ENCODE results near the gene CCIN. TPM values are rescaled to one million over a fixed set of nuclear protein-coding genes. Genes with fewer than 3 reads are reported as not detected.

CCIN gene
- total RNA-seq, 1 donor from 2014 or later: 0.06 TPM

DNA sequence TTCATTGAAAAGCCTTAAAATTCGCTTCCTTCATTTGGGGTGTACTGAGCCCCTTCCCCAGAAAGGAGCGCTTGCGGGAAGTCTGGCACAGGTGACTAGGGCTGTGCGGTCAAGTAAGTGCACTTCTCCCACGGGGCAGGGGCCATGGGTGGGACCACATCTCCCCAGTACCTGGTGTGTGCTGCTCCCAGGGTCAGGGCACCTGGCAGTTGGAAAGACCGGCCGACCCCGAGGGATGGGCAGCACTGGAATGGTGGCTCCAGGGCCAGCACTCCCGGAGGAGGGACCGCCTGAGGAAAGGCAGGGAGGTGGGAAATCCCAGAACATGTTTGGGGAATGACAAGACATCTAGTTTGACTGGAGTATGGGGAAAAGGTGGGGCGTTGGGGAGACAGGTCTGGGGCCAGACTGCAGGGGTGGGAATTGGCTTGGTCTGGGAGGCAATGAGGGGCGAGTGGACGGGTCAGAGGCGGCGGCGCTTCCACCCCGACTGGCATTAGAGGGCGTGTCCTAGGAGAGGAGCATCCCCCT is 33.4 kb upstream of the CCIN start:
- peak overlapping the region; percentile 64 for H3K4me3 ChIP-seq (ENCODE audit: low read depth, low read length)
- DNase-seq (ENCODE audit: low read depth): no peak
- TF ChIP-seq, protein P1, sequence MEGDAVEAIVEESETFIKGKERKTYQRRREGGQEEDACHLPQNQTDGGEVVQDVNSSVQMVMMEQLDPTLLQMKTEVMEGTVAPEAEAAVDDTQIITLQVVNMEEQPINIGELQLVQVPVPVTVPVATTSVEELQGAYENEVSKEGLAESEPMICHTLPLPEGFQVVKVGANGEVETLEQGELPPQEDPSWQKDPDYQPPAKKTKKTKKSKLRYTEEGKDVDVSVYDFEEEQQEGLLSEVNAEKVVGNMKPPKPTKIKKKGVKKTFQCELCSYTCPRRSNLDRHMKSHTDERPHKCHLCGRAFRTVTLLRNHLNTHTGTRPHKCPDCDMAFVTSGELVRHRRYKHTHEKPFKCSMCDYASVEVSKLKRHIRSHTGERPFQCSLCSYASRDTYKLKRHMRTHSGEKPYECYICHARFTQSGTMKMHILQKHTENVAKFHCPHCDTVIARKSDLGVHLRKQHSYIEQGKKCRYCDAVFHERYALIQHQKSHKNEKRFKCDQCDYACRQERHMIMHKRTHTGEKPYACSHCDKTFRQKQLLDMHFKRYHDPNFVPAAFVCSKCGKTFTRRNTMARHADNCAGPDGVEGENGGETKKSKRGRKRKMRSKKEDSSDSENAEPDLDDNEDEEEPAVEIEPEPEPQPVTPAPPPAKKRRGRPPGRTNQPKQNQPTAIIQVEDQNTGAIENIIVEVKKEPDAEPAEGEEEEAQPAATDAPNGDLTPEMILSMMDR (conservative IDR thresholded peaks at IDR 0.05; ENCODE audit: low read depth, low read length): no peak

DNA sequence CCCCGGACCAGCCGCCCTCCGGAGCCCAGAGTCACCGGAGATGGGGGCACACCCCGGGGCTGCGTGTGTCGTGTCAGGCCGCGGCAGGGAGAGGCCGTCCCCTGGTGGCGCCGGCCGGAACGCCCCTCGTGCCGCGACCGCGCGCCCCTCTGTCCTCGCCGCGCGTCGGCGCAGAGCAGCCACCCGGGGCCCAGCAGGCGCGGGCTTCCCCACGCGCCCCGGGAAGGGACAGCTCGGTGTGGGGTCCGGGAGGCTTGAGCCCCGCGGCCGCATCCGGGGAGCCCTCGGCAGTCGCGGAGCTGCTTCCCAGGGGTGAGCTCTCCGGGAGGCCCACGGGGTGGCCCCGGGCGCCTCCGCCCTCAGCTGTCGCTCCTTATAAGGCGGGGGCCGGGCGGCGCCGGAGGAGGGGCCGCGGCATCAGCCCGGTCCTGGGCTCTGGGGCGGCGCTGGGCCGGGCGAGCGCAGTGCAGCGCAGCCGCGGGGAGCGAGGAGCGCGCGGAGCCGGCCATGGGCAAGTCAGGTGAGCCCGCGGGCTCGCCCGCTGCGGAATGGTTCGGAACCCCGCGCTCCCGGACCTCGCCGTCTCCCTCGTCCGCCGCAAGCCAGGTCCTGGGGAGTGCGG is 32.8 kb upstream of the CCIN start, which contains the start of gene GLIPR2:
GLIPR2 (plus strand) TSS at position 462 of the 622 bp plus-strand sequence; CDS start at position 508, 46 bp downstream.
- TF ChIP-seq, protein P1 (conservative IDR thresholded peaks at IDR 0.05; ENCODE audit: low read depth, low read length): no peak
- peak within 1 kb of the TSS; percentile 64 for H3K4me3 ChIP-seq (ENCODE audit: low read depth, low read length)
- no peak for DNase-seq (ENCODE audit: low read depth)

DNA sequence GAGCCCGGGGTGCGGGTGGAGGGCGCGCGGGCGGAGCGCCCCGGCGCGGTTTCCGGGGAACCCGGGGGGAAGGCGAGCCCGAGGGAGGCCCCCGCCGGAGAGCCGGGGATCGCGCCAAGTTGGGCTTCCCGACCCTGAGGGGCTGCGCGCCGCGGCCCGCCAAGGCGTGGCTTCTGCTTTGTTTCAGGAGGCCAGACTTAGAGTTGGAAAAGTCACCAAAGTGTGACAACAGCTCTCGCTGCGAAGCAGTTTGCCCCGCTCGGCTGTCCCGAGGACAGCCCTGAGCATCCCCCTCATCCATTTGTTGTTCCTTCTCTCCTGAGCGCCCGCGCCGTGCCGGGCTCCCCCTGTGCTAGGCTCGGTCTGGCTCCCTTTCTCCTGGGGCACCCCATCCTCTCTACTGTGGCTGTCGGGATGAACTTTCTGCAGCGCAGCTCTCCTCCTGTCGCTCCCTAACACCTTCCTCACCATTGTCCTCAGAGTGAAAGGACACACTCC is 32.2 kb upstream of the CCIN start:
- TF ChIP-seq, protein P1 (conservative IDR thresholded peaks at IDR 0.05; ENCODE audit: low read depth, low read length): no peak
- H3K4me3 ChIP-seq (ENCODE audit: low read depth, low read length): peak overlapping the region; percentile 64
- DNase-seq (ENCODE audit: low read depth): no peak

DNA sequence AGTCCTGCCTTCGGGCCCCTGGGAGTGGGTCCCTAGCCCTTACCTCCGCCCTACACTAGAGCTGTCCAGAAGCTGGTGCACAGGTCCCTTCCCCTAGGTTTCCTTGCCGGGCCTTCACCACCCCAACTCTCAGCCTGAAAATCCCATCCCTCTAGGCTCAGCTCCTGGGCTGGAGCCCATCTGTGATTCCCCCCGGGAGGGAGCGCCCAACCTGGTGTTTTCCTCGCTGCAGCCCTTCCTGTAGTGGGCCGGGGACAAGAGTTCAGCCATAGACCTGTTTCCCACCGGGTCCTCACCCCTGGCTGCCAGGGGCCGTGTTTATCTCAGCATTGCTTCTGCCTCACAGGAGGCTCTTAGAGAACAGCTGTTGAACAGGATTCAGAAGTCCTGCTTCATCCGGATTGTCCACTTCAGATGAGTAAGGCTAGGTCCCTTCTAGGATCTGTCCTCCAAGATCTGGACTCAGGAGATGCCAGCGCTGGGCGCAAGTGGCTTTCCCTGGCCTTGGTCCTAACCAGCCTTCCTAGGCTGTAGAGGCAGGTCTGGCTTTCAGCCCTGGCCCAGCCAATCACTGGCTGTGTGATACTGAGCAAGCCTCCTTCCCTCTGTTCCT is 31.7 kb upstream of the CCIN start:
- peak overlapping the region; percentile 64 for H3K4me3 ChIP-seq (ENCODE audit: low read depth, low read length)
- TF ChIP-seq, protein P1 (conservative IDR thresholded peaks at IDR 0.05; ENCODE audit: low read depth, low read length): no peak

DNA sequence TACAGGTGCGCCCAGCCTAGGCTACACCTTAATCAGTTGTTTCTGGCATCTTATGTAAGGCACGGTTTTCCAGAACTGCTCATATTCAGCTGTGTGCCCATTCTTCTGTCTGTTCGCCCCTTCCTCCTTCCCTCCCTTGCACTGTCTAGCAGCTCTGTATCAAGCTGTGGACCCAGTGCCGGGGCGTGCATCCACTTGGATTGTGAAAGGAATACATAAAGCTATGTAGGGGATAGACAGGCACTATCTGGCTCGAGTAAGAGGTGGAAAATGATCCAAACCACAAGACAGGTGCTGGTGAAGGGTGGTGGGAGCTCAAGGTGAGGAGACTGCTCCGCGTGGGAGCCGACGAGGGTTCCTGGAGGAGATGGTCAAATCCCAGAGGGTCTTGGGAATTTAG is 30.7 kb upstream of the CCIN start:
- DNase-seq (ENCODE audit: low read depth): no peak

More for the DNA sequence above, 31.7 kb upstream of the CCIN start:
- DNase-seq (ENCODE audit: low read depth): no peak

DNA sequence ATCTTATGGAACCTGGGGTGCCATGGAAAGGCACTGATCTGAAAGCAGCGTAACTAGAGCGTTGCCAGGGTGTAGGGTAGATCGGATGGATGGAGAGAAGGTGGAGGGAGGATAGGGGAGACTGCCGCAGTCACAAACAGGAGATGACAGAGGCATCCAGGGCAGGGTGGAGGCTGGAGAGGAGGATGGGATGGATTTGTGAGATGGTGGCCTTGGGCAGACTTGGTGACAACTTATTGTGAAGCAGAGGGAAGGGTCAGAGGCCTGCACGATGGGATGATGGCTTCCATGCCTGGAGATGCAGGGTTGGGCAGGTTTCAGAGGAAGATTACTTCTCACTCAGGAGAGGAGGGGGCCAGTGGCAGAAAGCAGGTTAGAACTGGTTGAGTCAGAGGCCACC is 30.3 kb upstream of the CCIN start:
- DNase-seq (ENCODE audit: low read depth): no peak
- H3K4me3 ChIP-seq (ENCODE audit: low read depth, low read length): no peak overlapping the region
- TF ChIP-seq, protein P1 (conservative IDR thresholded peaks at IDR 0.05; ENCODE audit: low read depth, low read length): no peak

More for the DNA sequence above, 30.7 kb upstream of the CCIN start:
- TF ChIP-seq, protein P1 (conservative IDR thresholded peaks at IDR 0.05; ENCODE audit: low read depth, low read length): no peak
- no peak overlapping the region for H3K4me3 ChIP-seq (ENCODE audit: low read depth, low read length)
